Measurements from ENCODE around the gene DMAP1. TPM values are rescaled to one million over a fixed set of nuclear protein-coding genes. Genes with fewer than 3 reads are reported as not detected.
"Not testable (repeated sequence)": the region's sequence is repeated elsewhere in the genome, so short reads cannot be mapped to it uniquely, and the experiment has no call there.

Gene DMAP1, protein sequence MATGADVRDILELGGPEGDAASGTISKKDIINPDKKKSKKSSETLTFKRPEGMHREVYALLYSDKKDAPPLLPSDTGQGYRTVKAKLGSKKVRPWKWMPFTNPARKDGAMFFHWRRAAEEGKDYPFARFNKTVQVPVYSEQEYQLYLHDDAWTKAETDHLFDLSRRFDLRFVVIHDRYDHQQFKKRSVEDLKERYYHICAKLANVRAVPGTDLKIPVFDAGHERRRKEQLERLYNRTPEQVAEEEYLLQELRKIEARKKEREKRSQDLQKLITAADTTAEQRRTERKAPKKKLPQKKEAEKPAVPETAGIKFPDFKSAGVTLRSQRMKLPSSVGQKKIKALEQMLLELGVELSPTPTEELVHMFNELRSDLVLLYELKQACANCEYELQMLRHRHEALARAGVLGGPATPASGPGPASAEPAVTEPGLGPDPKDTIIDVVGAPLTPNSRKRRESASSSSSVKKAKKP
- total RNA-seq: 10 to 100 TPM; 35.3 to 41.0 TPM

DNA sequence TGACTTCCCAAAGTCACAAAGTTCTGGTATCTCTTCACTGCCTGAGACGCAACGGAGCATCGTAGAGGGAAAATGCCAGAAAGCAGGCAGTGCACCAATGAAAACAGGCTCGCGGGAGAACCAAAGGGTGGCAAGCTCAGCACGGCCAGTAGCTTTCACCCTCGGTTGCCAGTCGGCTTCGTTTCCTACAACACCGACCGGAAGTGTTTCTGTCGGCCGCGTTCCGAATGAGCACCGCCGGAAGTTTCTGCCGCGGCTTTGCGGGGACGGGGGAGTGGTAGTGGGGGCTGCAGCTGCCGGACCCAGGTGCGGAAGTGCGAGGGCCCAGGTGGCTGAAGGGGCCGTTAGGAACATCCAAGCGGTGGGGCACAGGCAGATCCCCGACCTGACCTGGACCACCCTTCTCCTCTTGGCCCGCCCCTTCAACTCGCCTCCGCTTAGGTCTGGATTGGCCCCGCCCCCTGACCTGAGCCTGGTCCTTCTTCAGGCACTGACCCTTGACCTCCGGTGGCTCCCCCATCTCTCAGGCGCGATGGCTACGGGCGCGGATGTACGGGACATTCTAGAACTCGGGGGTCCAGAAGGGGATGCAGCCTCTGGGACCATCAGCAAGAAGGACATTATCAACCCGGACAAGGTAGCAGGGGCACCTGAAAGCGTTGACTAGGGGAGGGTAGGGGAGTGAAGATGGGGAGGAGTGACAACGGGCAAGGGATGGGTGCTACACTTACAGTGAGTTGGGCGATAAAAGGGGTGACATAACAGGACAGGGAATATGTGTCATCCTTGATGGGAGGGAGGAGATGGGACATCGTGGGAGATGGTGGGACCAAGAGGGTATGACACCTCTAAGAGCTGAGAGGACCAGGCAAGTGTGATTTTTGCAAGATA lies at the start of gene DMAP1:
TSS of gene DMAP1 (plus strand) at position 250 of the 891 bp plus-strand sequence. CDS start at position 533, 283 bp downstream.
- H3K27me3 Mint-ChIP-seq (ENCODE audit: low read depth): no peaks in the 10 kb centered on the region
- peaks cover 7% of the 10 kb centered on the region for H3K36me3 Mint-ChIP-seq (ENCODE audit: low read depth)
- intact Hi-C loops (cut with micrococcal nuclease): loop anchor here (1.0 to 5.0 kb wide), 4 partner anchors 41 to 506 kb away; partner anchors contain the start of genes RNF220 and ST3GAL3
- H3K9me3 Mint-ChIP-seq: no peaks in the 10 kb centered on the region
- peak within 1 kb of the TSS; percentile 87 for H3K4me3 Mint-ChIP-seq
- H3K27ac Mint-ChIP-seq: peak within 1 kb of the TSS; percentile 86
- CTCF ChIA-PET: interaction anchor here (0.7 to 1.1 kb wide), 4 partner anchors 25 to 440 kb away, joined by 3 to 4 read pairs (median 3); no protein-coding TSS in a partner anchor
- H3K4me1 Mint-ChIP-seq (ENCODE audit: low read depth): peaks cover 27% of the 10 kb centered on the region
- peak; percentile 89 for DNase-seq

DNA sequence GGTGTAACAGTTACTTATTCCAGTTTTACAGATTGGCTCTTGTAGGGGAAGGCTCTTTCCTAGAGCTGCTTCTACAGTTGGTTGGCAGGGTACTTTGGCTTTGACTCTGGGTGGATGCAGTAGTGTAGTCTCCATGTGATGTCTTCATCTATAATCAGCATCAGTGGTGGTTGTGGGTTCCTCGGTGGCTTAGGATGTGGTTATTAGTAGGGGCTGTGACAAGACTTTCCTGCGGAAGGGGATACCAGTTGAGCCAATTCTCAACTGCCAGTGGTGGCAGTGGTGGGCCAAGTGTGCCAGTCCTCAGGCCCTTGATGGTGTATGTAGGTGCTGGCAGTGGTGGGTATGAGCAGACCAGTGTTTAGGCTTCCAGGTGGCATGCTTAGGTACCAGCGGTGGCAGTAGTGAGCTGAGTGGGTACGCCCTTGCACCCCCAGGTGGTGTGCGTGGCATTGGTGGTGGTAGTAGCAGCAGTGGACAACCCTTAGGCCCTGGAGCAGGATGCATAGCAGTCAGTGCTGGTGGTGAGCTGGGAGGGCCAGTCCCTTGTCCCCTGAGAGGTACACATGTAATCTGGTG lies 44.7 kb upstream of the DMAP1 start:
- Mint-ChIP-seq H3K9me3 (peaks cover 8% of the 10 kb centered on the region), H3K4me3 (no peak overlapping the region), H3K27me3 (ENCODE audit: low read depth) (peaks cover 4% of the 10 kb centered on the region), H3K27ac (no peak overlapping the region), H3K36me3 (ENCODE audit: low read depth) (no peaks in the 10 kb centered on the region), H3K4me1 (ENCODE audit: low read depth) (no peaks in the 10 kb centered on the region)
- no peak for DNase-seq
- CTCF ChIA-PET: no interaction called here
- intact Hi-C loops (cut with micrococcal nuclease): no loop called here

DNA sequence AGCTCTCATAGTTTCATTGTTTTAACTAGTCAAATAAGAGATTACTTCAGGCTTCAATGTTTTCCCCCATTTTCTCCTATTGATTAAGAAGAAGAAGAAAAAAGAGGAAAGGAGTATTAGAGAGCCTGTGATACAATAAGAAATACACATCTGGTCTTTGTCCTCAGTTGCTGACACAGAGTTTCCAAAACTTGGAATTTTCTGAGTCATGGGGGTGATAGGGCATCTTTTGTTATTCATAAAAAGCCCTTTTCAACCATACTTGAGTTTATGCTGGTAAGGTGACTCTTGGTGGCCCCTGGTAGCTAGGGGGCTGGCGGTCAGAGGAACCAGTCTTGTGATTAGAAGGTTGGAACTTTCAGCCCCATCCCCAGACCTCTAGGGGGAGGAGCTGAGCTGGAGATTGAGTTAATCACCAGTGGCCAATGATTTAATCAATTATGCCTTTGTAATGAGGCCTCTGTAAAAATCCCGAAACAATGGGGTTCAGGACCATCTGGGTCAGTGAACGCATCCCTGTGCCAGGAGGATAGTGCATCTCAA lies 42.9 kb upstream of the DMAP1 start:
- no peaks in the 10 kb centered on the region for H3K4me1 Mint-ChIP-seq (ENCODE audit: low read depth)
- DNase-seq: no peak
- CTCF ChIA-PET: no interaction called here
- H3K27me3 Mint-ChIP-seq (ENCODE audit: low read depth): peaks cover 4% of the 10 kb centered on the region
- intact Hi-C loops (cut with micrococcal nuclease): no loop called here
- H3K9me3 Mint-ChIP-seq: peaks cover 16% of the 10 kb centered on the region
- H3K27ac Mint-ChIP-seq: no peak overlapping the region
- peaks cover 2% of the 10 kb centered on the region for H3K36me3 Mint-ChIP-seq (ENCODE audit: low read depth)
- no peak overlapping the region for H3K4me3 Mint-ChIP-seq

DNA sequence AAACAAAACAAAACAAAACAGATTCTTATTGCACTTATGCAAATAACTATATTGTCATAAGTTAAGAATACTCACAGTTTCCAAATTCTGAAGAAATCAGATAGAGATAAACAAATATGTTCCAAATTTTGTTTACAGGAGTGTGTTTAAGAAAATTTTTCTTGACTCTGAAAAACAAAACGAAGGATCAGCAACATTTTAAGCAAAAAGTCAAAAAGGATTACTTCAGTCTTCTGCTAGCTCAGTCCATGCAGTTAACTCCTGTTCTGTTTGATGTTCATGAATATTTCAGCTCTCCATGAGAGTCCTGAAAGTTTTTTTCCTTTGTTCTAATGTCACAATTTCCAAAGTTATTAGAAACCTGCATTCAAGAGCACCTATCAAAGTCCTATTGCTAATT lies 38.6 kb upstream of the DMAP1 start:
- CTCF ChIA-PET: no interaction called here
- peaks cover 2% of the 10 kb centered on the region for H3K36me3 Mint-ChIP-seq (ENCODE audit: low read depth)
- no peaks in the 10 kb centered on the region for H3K4me1 Mint-ChIP-seq (ENCODE audit: low read depth)
- peaks cover 8% of the 10 kb centered on the region for H3K9me3 Mint-ChIP-seq
- intact Hi-C loops (cut with micrococcal nuclease): no loop called here
- no peak overlapping the region for H3K27ac Mint-ChIP-seq
- peaks cover 4% of the 10 kb centered on the region for H3K27me3 Mint-ChIP-seq (ENCODE audit: low read depth)
- DNase-seq: no peak
- no peak overlapping the region for H3K4me3 Mint-ChIP-seq

GRCh38 chr1:44200336-44200735 lies 12.9 kb upstream of the DMAP1 start:
- CTCF ChIA-PET: interaction anchor here (0.6 kb wide), 1 partner anchor 17 kb away, joined by 4 read pairs; no protein-coding TSS in a partner anchor
- intact Hi-C loops (cut with micrococcal nuclease): no loop called here
- H3K27me3 Mint-ChIP-seq (ENCODE audit: low read depth): no peaks in the 10 kb centered on the region
- no peaks in the 10 kb centered on the region for H3K36me3 Mint-ChIP-seq (ENCODE audit: low read depth)
- no peak for DNase-seq
- H3K4me3 Mint-ChIP-seq: no peak overlapping the region
- H3K27ac Mint-ChIP-seq: no peak overlapping the region
- H3K4me1 Mint-ChIP-seq (ENCODE audit: low read depth): no peaks in the 10 kb centered on the region
- no peaks in the 10 kb centered on the region for H3K9me3 Mint-ChIP-seq

GRCh38 chr1:44206545-44206944 lies 6.7 kb upstream of the DMAP1 start:
- H3K4me3 Mint-ChIP-seq; intact Hi-C loops (cut with micrococcal nuclease); DNase-seq; H3K4me1 Mint-ChIP-seq (ENCODE audit: low read depth); H3K9me3 Mint-ChIP-seq; CTCF ChIA-PET; H3K36me3 Mint-ChIP-seq (ENCODE audit: low read depth); H3K27ac Mint-ChIP-seq; H3K27me3 Mint-ChIP-seq (ENCODE audit: low read depth): not testable (repeated sequence)

DNA sequence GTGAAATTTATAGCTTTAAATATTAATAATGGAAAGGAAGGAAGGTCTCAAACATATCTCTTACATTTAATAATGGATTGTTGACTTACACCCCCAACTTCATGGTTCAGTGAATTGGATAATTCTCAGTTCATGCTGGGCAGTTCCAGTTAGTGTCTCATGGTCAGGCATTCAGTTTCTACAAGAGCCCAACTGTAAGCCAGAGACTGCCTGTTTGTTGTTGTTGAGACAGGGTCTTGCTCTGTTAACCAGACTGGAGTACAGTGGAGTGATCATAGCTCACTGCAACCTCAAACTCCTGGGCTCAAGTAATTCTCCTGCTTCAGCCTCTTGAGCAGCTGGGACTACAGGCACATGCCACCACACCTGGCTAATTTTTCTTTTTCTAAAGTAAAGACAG lies 5.0 kb upstream of the DMAP1 start:
- CTCF ChIA-PET: interaction anchor here (1.3 kb wide), 1 partner anchor 9 kb away, joined by 3 read pairs; no protein-coding TSS in a partner anchor
- DNase-seq: no peak
- intact Hi-C loops (cut with micrococcal nuclease): no loop called here
- no peaks in the 10 kb centered on the region for H3K27me3 Mint-ChIP-seq (ENCODE audit: low read depth)
- peaks cover 6% of the 10 kb centered on the region for H3K4me1 Mint-ChIP-seq (ENCODE audit: low read depth)
- H3K9me3 Mint-ChIP-seq: no peaks in the 10 kb centered on the region
- H3K36me3 Mint-ChIP-seq (ENCODE audit: low read depth): no peaks in the 10 kb centered on the region
- H3K27ac Mint-ChIP-seq: no peak overlapping the region
- H3K4me3 Mint-ChIP-seq: no peak overlapping the region

GRCh38 chr1:44210595-44210994 lies 2.7 kb upstream of the DMAP1 start:
- intact Hi-C loops (cut with micrococcal nuclease): loop anchor here (5.0 kb wide), 2 partner anchors 118 to 197 kb away; partner anchors contain the start of gene RNF220
- H3K4me1 Mint-ChIP-seq (ENCODE audit: low read depth): peaks cover 22% of the 10 kb centered on the region
- DNase-seq: no peak
- no peak overlapping the region for H3K4me3 Mint-ChIP-seq
- CTCF ChIA-PET: no interaction called here
- no peak overlapping the region for H3K27ac Mint-ChIP-seq
- H3K9me3 Mint-ChIP-seq: no peaks in the 10 kb centered on the region
- H3K27me3 Mint-ChIP-seq (ENCODE audit: low read depth): no peaks in the 10 kb centered on the region
- H3K36me3 Mint-ChIP-seq (ENCODE audit: low read depth): no peaks in the 10 kb centered on the region

DNA sequence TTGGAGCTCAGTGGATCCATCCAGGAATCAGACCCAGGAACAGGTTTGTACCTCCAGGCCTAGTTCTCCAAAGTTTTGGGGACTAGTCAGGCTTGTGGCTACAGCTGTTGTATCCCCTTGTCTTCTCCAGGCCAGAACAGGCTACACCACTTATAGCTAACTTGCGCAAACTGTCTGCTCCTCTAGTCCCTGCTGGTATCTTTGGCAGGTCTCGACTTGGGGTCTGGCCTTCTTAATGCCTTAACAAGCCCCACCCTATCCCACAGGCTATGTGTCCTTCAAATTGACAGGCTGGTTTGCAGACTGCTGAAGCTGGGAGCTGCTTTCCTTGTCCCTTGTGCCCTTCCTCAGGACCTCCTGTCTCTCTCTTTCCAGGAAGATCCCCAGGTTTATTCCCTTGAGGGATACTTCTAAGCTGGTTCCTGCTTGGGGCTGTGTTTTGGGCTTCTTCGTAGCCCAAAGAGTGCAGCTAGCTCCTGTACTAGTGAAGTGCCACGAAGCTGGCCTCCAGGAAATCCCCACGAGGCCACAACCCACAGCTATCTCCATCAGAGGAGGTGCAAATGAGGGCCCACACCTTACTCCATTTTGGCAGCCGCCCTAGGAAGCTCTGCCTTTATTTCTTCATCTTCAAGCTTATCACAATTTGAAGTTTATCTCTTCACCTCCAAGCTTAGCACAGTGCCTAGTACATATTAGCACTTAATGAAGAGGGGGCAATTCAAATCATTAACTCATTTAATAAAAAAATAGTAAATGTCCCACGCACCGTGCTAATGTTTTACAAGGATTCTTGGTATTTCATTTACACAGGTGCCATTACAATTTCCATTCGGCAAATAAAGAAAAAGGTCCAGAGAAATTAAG lies 683 bp upstream of the DMAP1 start:
- intact Hi-C loops (cut with micrococcal nuclease): loop anchor here (1.0 to 5.0 kb wide), 4 partner anchors 42 to 505 kb away; partner anchors contain the start of genes RNF220 and ST3GAL3

GRCh38 chr1:44217809-44218410 lies 4.6 kb downstream of the DMAP1 start:
- Mint-ChIP-seq H3K27ac (peak overlapping the region; percentile 56), H3K9me3 (no peaks in the 10 kb centered on the region), H3K4me1 (ENCODE audit: low read depth) (peaks cover 24% of the 10 kb centered on the region), H3K27me3 (ENCODE audit: low read depth) (no peaks in the 10 kb centered on the region), H3K36me3 (ENCODE audit: low read depth) (peaks cover 12% of the 10 kb centered on the region), H3K4me3 (no peak overlapping the region)
- DNase-seq: peak; percentile 91
- intact Hi-C loops (cut with micrococcal nuclease): loop anchor here (1.0 to 2.0 kb wide), 5 partner anchors 21 to 435 kb away; no protein-coding TSS in a partner anchor
- CTCF ChIA-PET: interaction anchor here (0.5 to 4.8 kb wide), 29 partner anchors 8 to 505 kb away, joined by 3 to 34 read pairs (median 4); no protein-coding TSS in a partner anchor

More for the DNA sequence above, 683 bp upstream of the DMAP1 start:
- Mint-ChIP-seq H3K4me1 (ENCODE audit: low read depth) (peaks cover 27% of the 10 kb centered on the region), H3K9me3 (no peaks in the 10 kb centered on the region), H3K36me3 (ENCODE audit: low read depth) (peaks cover 3% of the 10 kb centered on the region), H3K27me3 (ENCODE audit: low read depth) (no peaks in the 10 kb centered on the region), H3K4me3 (peak overlapping the region; percentile 87), H3K27ac (peak overlapping the region; percentile 86)
- peak; percentile 65 for DNase-seq
- CTCF ChIA-PET: interaction anchor here (0.6 to 1.1 kb wide), 6 partner anchors 26 to 441 kb away, joined by 3 to 4 read pairs (median 3); no protein-coding TSS in a partner anchor
